GM12878 (cell line): ENCODE measurements around the gene ZNF599. TPM values are rescaled to one million over a fixed set of nuclear protein-coding genes. Genes with fewer than 3 reads are reported as not detected.

Source experiments
- CBX3 ChIP-seq: fragments of 200-600 bp; sonication (generic); IDR thresholded peaks from 2 replicates; pipeline ENCODE4 v1.6.1; 2016; ENCODE audit warnings: low read depth, borderline replicate concordance
- CBX5 ChIP-seq: sonication (generic); IDR thresholded peaks from 2 replicates; pipeline ENCODE4 v1.6.1; 2016; ENCODE audit warnings: low read depth, moderate library complexity, mild to moderate bottlenecking, inconsistent platforms
- CHD1 ChIP-seq: IDR thresholded peaks from 2 replicates; pipeline ENCODE4 v1.6.1; 2012; ENCODE audit warnings: low read depth, low read length, improper control_type of control experiment
- E4F1 ChIP-seq: fragments of 450-650 bp; IDR thresholded peaks from 2 replicates; pipeline ENCODE4 v1.6.1; 2018; ENCODE audit warnings: borderline replicate concordance, mild to moderate bottlenecking; ENCODE audit not compliant: partially characterized antibody
- HSF1 ChIP-seq: fragments of 150-350 bp; IDR thresholded peaks from 2 replicates; pipeline ENCODE4 v1.6.1; 2014; ENCODE audit warnings: mild to moderate bottlenecking, low read depth, low read length
- JUND ChIP-seq: IDR thresholded peaks from 2 replicates; pipeline ENCODE4 v1.6.1; 2012; ENCODE audit warnings: low read depth, mild to moderate bottlenecking, low read length, improper control_type of control experiment, moderate library complexity
- KLF5 ChIP-seq: fragments of 450-650 bp; IDR thresholded peaks from 2 replicates; pipeline ENCODE4 v1.6.1; 2014; ENCODE audit warnings: mild to moderate bottlenecking; ENCODE audit not compliant: partially characterized antibody
- NKRF ChIP-seq: fragments of 450-650 bp; conservative IDR thresholded peaks from 2 replicates; pipeline ENCODE4 v1.6.1; 2017; ENCODE audit warnings: mild to moderate bottlenecking, moderate library complexity
- SIN3A ChIP-seq: IDR thresholded peaks from 2 replicates; pipeline ENCODE4 v1.6.1; 2012; ENCODE audit warnings: low read depth, low read length, improper control_type of control experiment
- SKIL ChIP-seq: fragments of 450-650 bp; IDR thresholded peaks from 2 replicates; pipeline ENCODE4 v1.6.1; 2017; ENCODE audit warnings: mild to moderate bottlenecking, low read depth, inconsistent platforms; ENCODE audit not compliant: poor library complexity, severe bottlenecking
- SMAD5 ChIP-seq: IDR thresholded peaks from 2 replicates; pipeline ENCODE4 v1.6.1; 2016; ENCODE audit warnings: antibody characterized with exemption, low read depth
- USF2 ChIP-seq: IDR thresholded peaks from 2 replicates; pipeline ENCODE4 v1.6.1; 2011; ENCODE audit warnings: low read depth, low read length, improper control_type of control experiment, borderline replicate concordance
- ZNF687 ChIP-seq: fragments of 450-650 bp; IDR thresholded peaks from 2 replicates; pipeline ENCODE4 v1.6.1; 2017; ENCODE audit warnings: mild to moderate bottlenecking, moderate library complexity
- polyA plus RNA-seq, 11 experiments: library from polyadenylated mRNA; depleted of rRNA in 4 of 11; unstranded in 6 of 11; stranded (reverse) in 5 of 11; fragments of >200 nt; fragmentation: Nextera tagmentation in 4 of 11; fragmentation: Illumina TruSeq in 1 of 11; extraction: Ambion mirVana in 4 of 11; extraction: Trizol in 1 of 11; gene quantifications; 1 replicate in 1 of 11; 2 replicates in 10 of 11; pipeline versions ENCODE4 v1.2.1 to v1.2.3, GENCODE V29; 2011 to 2016; ENCODE audit warnings: inconsistent platforms in 2 of 11, missing spikeins in 2 of 11, low read depth in 1 of 11
- total RNA-seq, 4 experiments: library from RNA; depleted of rRNA in 3 of 4; stranded (reverse); fragments of >200 nt in 3 of 4; fragmentation: Illumina TruSeq in 1 of 4; extraction: Trizol in 1 of 4; gene quantifications; 2 replicates each; pipeline versions ENCODE4 v1.2.1 to v1.2.3, GENCODE V29; 2013 to 2021

ZNF599 gene
- total and polyA plus RNA-seq, 10 of the 15 experiments (the other 5 are each of a cell fraction or from before 2014, with no cell fraction given): 0.27 to 4.8 (median 1.9) TPM

GRCh38 chr19:34774857-34775256 lies 1.8 kb upstream of the ZNF599 start (continued):
- no peak for TF ChIP-seq KLF5
- TF ChIP-seq CBX5: no peak
- TF ChIP-seq SKIL: no peak
- TF ChIP-seq CHD1: no peak
- TF ChIP-seq ZNF687: no peak
- TF ChIP-seq JUND: no peak
- no peak for TF ChIP-seq NKRF
- TF ChIP-seq SMAD5: no peak
- TF ChIP-seq SIN3A: no peak
- TF ChIP-seq HSF1: no peak
- no peak for TF ChIP-seq CBX3
- TF ChIP-seq USF2: no peak
- TF ChIP-seq E4F1: no peak
